GM12878 (cell line): Measurements from ENCODE around the gene ATN1. TPM values are rescaled to one million over a fixed set of nuclear protein-coding genes. Genes with fewer than 3 reads are reported as not detected.

ENCODE experiments used
- ATAC-seq: fragments of 200-7000 bp; cut with Tn5 transposase; 3 replicates; pipeline ENCODE4 v1.9.1; 2020; ENCODE audit warnings: mild to moderate bottlenecking, moderate library complexity
- BruUV-seq: library from RNA; stranded (reverse); fragments of 400-500 nt; replicated peaks from 2 replicates; lab custom pipeline; 2021; lab: Mats Ljungman, UMichigan
- CTCF ChIA-PET: fragments of 300-600 bp; sonication (Branson Sonifier 250); formaldehyde crosslinking; extraction: SDS; loops from one replicate; lab custom pipeline; 2021; ENCODE audit warnings: inconsistent platforms; lab: Yijun Ruan, JAX
- POLR2A ChIA-PET: fragments of 350-600 bp; formaldehyde crosslinking; extraction: SDS; loops from one replicate; lab custom pipeline; 2021; ENCODE audit warnings: inconsistent platforms; lab: Charles Lee
- RAD21 ChIA-PET: fragments of 300-600 bp; sonication (Branson Sonifier 250); formaldehyde crosslinking; loops from one replicate; lab custom pipeline; 2023; ENCODE audit warnings: antibody characterized with exemption; ENCODE audit not compliant: unreplicated experiment; lab: Charles Lee
- SMC1A ChIA-PET: fragments of 300-600 bp; sonication (Branson Sonifier 250); formaldehyde crosslinking; loops from one replicate; lab custom pipeline; 2023; ENCODE audit not compliant: unreplicated experiment, uncharacterized antibody; lab: Charles Lee
- DNase-seq: peaks from one replicate; pipeline ENCODE4 v3.0.0-alpha.2; 2011; ENCODE audit warnings: low read depth, low spot score
- FAIRE-seq: peaks from 3 replicates; lab custom pipeline; 2011; peaks lifted over from hg19 to GRCh38; lab: Jason Lieb, UNC
- H2AFZ ChIP-seq: 2 replicates; pipeline ENCODE4 v1.6.0; 2011; ENCODE audit warnings: low read depth, low read length, control low read depth; ENCODE audit not compliant: control insufficient read depth
- H3K27ac ChIP-seq: 2 replicates; pipeline ENCODE4 v1.5.1; 2011; ENCODE audit warnings: control low read depth; ENCODE audit not compliant: control insufficient read depth, insufficient read depth
- H3K27me3 ChIP-seq, 2 experiments: replicated peaks in 1 of 2; 2 replicates each; pipeline versions ENCODE4 v1.6.0 to v1.6.1; 2011; ENCODE audit warnings: low read length in 1 of 2; ENCODE audit not compliant: control insufficient read depth in 2 of 2, insufficient read depth in 2 of 2
- H3K36me3 ChIP-seq, 2 experiments: 2 replicates each; pipeline ENCODE4 v1.5.1; 2011; ENCODE audit warnings: low read length in 1 of 2; ENCODE audit not compliant: control insufficient read depth in 2 of 2, insufficient read depth in 2 of 2
- H3K4me1 ChIP-seq: 2 replicates; pipeline ENCODE4 v1.6.1; 2011; ENCODE audit warnings: mild to moderate bottlenecking, low read length, moderate library complexity, mixed read lengths; ENCODE audit not compliant: control insufficient read depth, insufficient read depth
- H3K4me2 ChIP-seq: 2 replicates; pipeline ENCODE4 v1.6.0; 2011; ENCODE audit warnings: control low read depth; ENCODE audit not compliant: control insufficient read depth, insufficient read depth
- H3K4me3 ChIP-seq: fragments of 200-600 bp; sonication (generic); 2 replicates; pipeline ENCODE4 v1.5.1; 2016
- H3K79me2 ChIP-seq: 2 replicates; pipeline ENCODE4 v1.6.0; 2011; ENCODE audit warnings: low read length; ENCODE audit not compliant: control insufficient read depth, insufficient read depth
- H3K9ac ChIP-seq: 2 replicates; pipeline ENCODE4 v1.8.0; 2011; ENCODE audit warnings: low read length, control low read depth, mixed read lengths; ENCODE audit not compliant: control insufficient read depth, insufficient read depth
- H3K9me3 ChIP-seq: replicated peaks from 3 replicates; pipeline ENCODE4 v1.5.1; 2011; ENCODE audit warnings: mild to moderate bottlenecking, low read length; ENCODE audit not compliant: control insufficient read depth, insufficient read depth
- H4K20me1 ChIP-seq: 2 replicates; pipeline ENCODE4 v1.6.0; 2011; ENCODE audit not compliant: control insufficient read depth, insufficient read depth
- CHD2 ChIP-seq: IDR thresholded peaks from 2 replicates; pipeline ENCODE4 v1.6.1; 2011; ENCODE audit warnings: low read depth, low read length, improper control_type of control experiment, borderline replicate concordance
- CREM ChIP-seq: IDR thresholded peaks from 2 replicates; pipeline ENCODE4 v1.6.1; 2014; ENCODE audit warnings: antibody characterized with exemption, low read depth
- IRF3 ChIP-seq: fragments of 450-650 bp; IDR thresholded peaks from 2 replicates; pipeline ENCODE4 v1.6.1; 2014; ENCODE audit warnings: mild to moderate bottlenecking
- NR2C1 ChIP-seq: fragments of 450-650 bp; IDR thresholded peaks from 2 replicates; pipeline ENCODE4 v1.6.1; 2017; ENCODE audit warnings: antibody characterized with exemption, mild to moderate bottlenecking, moderate library complexity
- POLR2A ChIP-seq: IDR thresholded peaks from 2 replicates; pipeline ENCODE4 v1.6.1; 2011; ENCODE audit warnings: low read depth, mild to moderate bottlenecking, low read length
- POLR2AphosphoS2 ChIP-seq: IDR thresholded peaks from 2 replicates; pipeline ENCODE4 v1.6.1; 2011; ENCODE audit warnings: low read depth, mild to moderate bottlenecking, low read length, improper control_type of control experiment, moderate library complexity
- RELB ChIP-seq: fragments of 450-650 bp; IDR thresholded peaks from 2 replicates; pipeline ENCODE4 v1.6.1; 2017; ENCODE audit warnings: low read depth, mild to moderate bottlenecking, moderate library complexity
- STAT1 ChIP-seq: fragments of 450-650 bp; conservative IDR thresholded peaks from 2 replicates; pipeline ENCODE4 v1.6.1; 2014; ENCODE audit warnings: antibody characterized with exemption, mild to moderate bottlenecking
- WGBS: methylation state at CpG from one replicate; pipeline ENCODE4 v1.1.6; 2016; ENCODE audit warnings: low lambda C conversion rate; ENCODE audit not compliant: insufficient replicate concordance, insufficient coverage; ENCODE audit errors: missing lambda C conversion rate; 5-methylcytosine and 5-hydroxymethylcytosine counted together
- in situ Hi-C: fragments of 300-500 bp; cut with MboI; formaldehyde crosslinking; loops from 9 replicates; pipeline ENCODE4 v1.14.3; 2018; ENCODE audit warnings: mixed read lengths
- intact Hi-C: fragments of 100-400 bp; cut with micrococcal nuclease; formaldehyde crosslinking; loops from one replicate; pipeline ENCODE4 v1.14.2; 2022; ENCODE audit not compliant: unreplicated experiment
- polyA plus RNA-seq, 11 experiments: library from polyadenylated mRNA; depleted of rRNA in 4 of 11; unstranded in 6 of 11; stranded (reverse) in 5 of 11; fragments of >200 nt; fragmentation: Nextera tagmentation in 4 of 11; fragmentation: Illumina TruSeq in 1 of 11; extraction: Ambion mirVana in 4 of 11; extraction: Trizol in 1 of 11; gene quantifications; 1 replicate in 1 of 11; 2 replicates in 10 of 11; pipeline versions ENCODE4 v1.2.1 to v1.2.3, GENCODE V29; 2011 to 2016; ENCODE audit warnings: inconsistent platforms in 2 of 11, missing spikeins in 2 of 11, low read depth in 1 of 11
- total RNA-seq, 4 experiments: library from RNA; depleted of rRNA in 3 of 4; stranded (reverse); fragments of >200 nt in 3 of 4; fragmentation: Illumina TruSeq in 1 of 4; extraction: Trizol in 1 of 4; gene quantifications; 2 replicates each; pipeline versions ENCODE4 v1.2.1 to v1.2.3, GENCODE V29; 2013 to 2021

ATN1 gene
- total and polyA plus RNA-seq, 10 of the 15 experiments (the other 5 are each of a cell fraction or from before 2014, with no cell fraction given): 0.08 to 44.5 (median 5.0) TPM

DNA sequence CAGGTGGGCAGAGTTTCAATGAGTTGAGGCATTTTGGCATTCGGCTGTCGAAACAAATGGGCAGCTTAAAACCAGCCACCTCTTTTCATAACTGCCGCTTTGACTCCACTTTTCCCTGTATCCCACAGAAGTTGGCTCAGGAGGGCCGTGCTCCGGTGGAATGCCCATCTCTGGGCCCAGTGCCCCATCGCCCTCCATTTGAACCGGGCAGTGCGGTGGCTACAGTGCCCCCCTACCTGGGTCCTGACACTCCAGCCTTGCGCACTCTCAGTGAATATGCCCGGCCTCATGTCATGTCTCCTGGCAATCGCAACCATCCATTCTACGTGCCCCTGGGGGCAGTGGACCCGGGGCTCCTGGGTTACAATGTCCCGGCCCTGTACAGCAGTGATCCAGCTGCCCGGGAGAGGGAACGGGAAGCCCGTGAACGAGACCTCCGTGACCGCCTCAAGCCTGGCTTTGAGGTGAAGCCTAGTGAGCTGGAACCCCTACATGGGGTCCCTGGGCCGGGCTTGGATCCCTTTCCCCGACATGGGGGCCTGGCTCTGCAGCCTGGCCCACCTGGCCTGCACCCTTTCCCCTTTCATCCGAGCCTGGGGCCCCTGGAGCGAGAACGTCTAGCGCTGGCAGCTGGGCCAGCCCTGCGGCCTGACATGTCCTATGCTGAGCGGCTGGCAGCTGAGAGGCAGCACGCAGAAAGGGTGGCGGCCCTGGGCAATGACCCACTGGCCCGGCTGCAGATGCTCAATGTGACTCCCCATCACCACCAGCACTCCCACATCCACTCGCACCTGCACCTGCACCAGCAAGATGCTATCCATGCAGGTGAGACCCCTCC is 10.8 kb downstream of the ATN1 start:
- 76% methylated on average over 30 of the region's 32 CpGs for WGBS
- H2AFZ ChIP-seq: no peak overlapping the region

More for the DNA sequence above, 10.8 kb downstream of the ATN1 start:
- Histone ChIP-seq H4K20me1 (no peaks in the 10 kb centered on the region), H3K27ac (peak overlapping the region; percentile 92), H3K4me2 (peak overlapping the region; percentile 86), H3K9ac (peak overlapping the region; percentile 96), H3K36me3 (peaks cover 5 to 6% of the 10 kb centered on the region in 2 experiments; a peak in 3 of 4 replicates), H3K4me1 (peaks cover 11% of the 10 kb centered on the region; the same call in 1 of the 2 replicates), H3K9me3 (no peaks in the 10 kb centered on the region)
- ChIA-PET CTCF (interaction anchor here (0.7 to 8.6 kb wide), 16 partner anchors 9 to 174 kb away, joined by 3 to 111 read pairs (median 6); partner anchors contain the start of genes C1RL, CDCA3, LPCAT3 and SPSB2), RAD21 (interaction anchor here (0.9 to 1.9 kb wide), 9 partner anchors 12 to 87 kb away, joined by 3 to 8 read pairs (median 4); partner anchors contain the start of genes CDCA3 and SPSB2), POLR2A (interaction anchor here (0.9 to 17.8 kb wide), 15 partner anchors 8 to 87 kb away, joined by 3 to 524 read pairs (median 6); partner anchors contain the start of genes ATN1, CDCA3, EMG1 and LPCAT3)
- ATAC-seq (no peak), FAIRE-seq (no peak), DNase-seq (no peak)
- BruUV-seq: TSS peak; percentile 47
- TF ChIP-seq NR2C1 (no peak), POLR2AphosphoS2 (0 out of 2 replicates have a peak, but pooled peaks have one; percentile 47), CHD2 (0 out of 2 replicates have a peak, but pooled peaks have one; percentile 13), IRF3 (no peak), POLR2A (peak; percentile 33; the same call in 1 of the 2 replicates), RELB (0 out of 2 replicates have a peak, but pooled peaks have one; percentile 7), STAT1 (no peak), CREM (no peak)
- TF ChIP-seq, all 136 proteins: peak for 4
- intact Hi-C loops: loop anchor here (2.0 kb wide), 1 partner anchor 14 kb away; no protein-coding TSS in a partner anchor
- in situ Hi-C loops: no loop called here
- Histone ChIP-seq H3K27me3 (no peaks in the 10 kb centered on the region), H3K79me2 (peaks cover 24% of the 10 kb centered on the region), H3K4me3 (peak overlapping the region; percentile 41)
- SMC1A ChIA-PET: interaction anchor here (1.0 to 1.6 kb wide), 6 partner anchors 9 to 71 kb away, joined by 3 to 12 read pairs (median 4); partner anchors contain the start of gene TPI1
